Heart left ventricle (tissue), 16 donors: ENCODE results near the gene MTIF2. TPM values are rescaled to one million over a fixed set of nuclear protein-coding genes. Genes with fewer than 3 reads are reported as not detected.
A peak's percentile ranks its signal among the peaks of the same experiment; 100 is the strongest.
"Not testable (repeated sequence)": the region's sequence is repeated elsewhere in the genome, so short reads cannot be mapped to it uniquely, and the experiment has no call there.

Source experiments
- ATAC-seq, 4 donors: fragments of 200-7000 bp; cut with Tn5 transposase; one replicate each; pipeline ENCODE4 v1.9.1; 2020 to 2022; ENCODE audit warnings: moderate library complexity in 4 of 4, mild to moderate bottlenecking in 3 of 4, moderate number of reproducible peaks in 1 of 4
- DNase-seq, 5 donors: peaks; one replicate each; pipeline ENCODE4 v3.0.0-alpha.2; 2020
- H3K27ac ChIP-seq, 12 donors: fragments of 200-600 bp; sonication (generic) in 4 of 12; one replicate each; pipeline versions ENCODE4 v1.5.0 to v1.8.0; 2016 to 2022; ENCODE audit warnings: mild to moderate bottlenecking in 2 of 12
- H3K27me3 ChIP-seq, 9 donors: fragments of 200-600 bp; sonication (generic) in 2 of 9; one replicate each; pipeline versions ENCODE4 v1.5.1 to v1.8.0; 2016 to 2022; ENCODE audit warnings: mild to moderate bottlenecking in 3 of 9
- H3K36me3 ChIP-seq, 9 donors: fragments of 200-600 bp; sonication (generic) in 2 of 9; one replicate each; pipeline versions ENCODE4 v1.5.0 to v1.8.0; 2018 to 2022; ENCODE audit warnings: mild to moderate bottlenecking in 2 of 9
- H3K4me1 ChIP-seq, 12 donors: fragments of 200-600 bp; sonication (generic) in 4 of 12; one replicate each; pipeline versions ENCODE4 v1.5.0 to v1.8.0; 2016 to 2022; ENCODE audit warnings: mild to moderate bottlenecking in 3 of 12
- H3K4me3 ChIP-seq, 12 donors: fragments of 200-600 bp; sonication (generic) in 4 of 12; one replicate each; pipeline versions ENCODE4 v1.5.0 to v1.8.0; 2017 to 2022; ENCODE audit warnings: mild to moderate bottlenecking in 9 of 12, moderate library complexity in 4 of 12
- H3K9me3 ChIP-seq, 12 donors: fragments of 200-600 bp; sonication (generic) in 4 of 12; one replicate each; pipeline versions ENCODE4 v1.5.0 to v1.8.0; 2016 to 2022; ENCODE audit warnings: mild to moderate bottlenecking in 1 of 12
- CTCF ChIP-seq, 12 donors: fragments of 200-600 bp; sonication (generic) in 4 of 12; IDR thresholded peaks; one replicate each; pipeline versions ENCODE4 v1.5.0 to v1.8.0; 2018 to 2022; ENCODE audit warnings: antibody characterized with exemption in 12 of 12, mild to moderate bottlenecking in 5 of 12
- POLR2A ChIP-seq, 2 donors: fragments of 450-650 bp; IDR thresholded peaks; one replicate each; pipeline ENCODE4 v1.6.1; 2017; ENCODE audit warnings: antibody characterized with exemption in 2 of 2, mild to moderate bottlenecking in 2 of 2, moderate library complexity in 2 of 2
- WGBS, 4 donors: extraction: QIAGEN DNeasy Blood & Tissue Kit in 2 of 4; methylation state at CpG; one replicate each; pipeline versions ENCODE4 v1.1.5 to v1.1.7; 2013 to 2018; 5-methylcytosine and 5-hydroxymethylcytosine counted together
- intact Hi-C, 10 donors: fragments of 100-400 bp; cut with DNase I; formaldehyde crosslinking; loops; one replicate each; pipeline versions ENCODE4 v1.11.1 to v1.14.2; 2022
- polyA plus RNA-seq, 2 donors: library from polyadenylated mRNA; stranded (reverse); fragments of 200-250 nt; gene quantifications; one replicate each; pipeline ENCODE4 v1.2.3, GENCODE V29; 2013
- total RNA-seq, 9 donors: library from RNA; depleted of rRNA in 2 of 9; stranded (reverse); fragments of >200 nt in 2 of 9; fragmentation: NEBNext Ultra II Directional in 3 of 9; extraction: Animal tissue kit (Norgen Biotek cat#: 25700) in 3 of 9; gene quantifications; one replicate each; pipeline versions ENCODE4 v1.1.0 to v1.2.4, GENCODE V29; 2016 to 2023
- donor health status: ischemic (EF 13 %, LVEDD 7.1; RV severe dilation, severe dysfunction).
- donor health status: healthy with polysubstance abuse.
- donor health status: DM: no; HTN: yes; CAD: no.
- donor health status: DM: no; HTN: no; CAD: no.
- donor health status: ischemic (EF 25% LVEDD 6.9; RV normal size, moderate dysfunction).
- donor health status: ischemic (EF 25% LVEDD 5.7; RV mildly dilated, moderate dysfunction).
- donor health status: healthy.
- donor health status: DM: yes; HTN: yes; CAD: no.
- donor health status: ischemic (EF 35%, LVEDD 5.7; RV mildly dilated, moderate dysfunction).
- donor health status: nonischemic (EF 11% LVEDD 7.7; RV severe dilation, severe dysfunction).
- donor health status: DM: yes; HTN: yes; CAD: no.
- donor health status: PGD.
- donor health status: ischemic (EF 29% LVEDD 5.4; RV normal size, mild dysfunction).
- donor health status: nonischemic (EF 23%, LVEDD 6.1; RV moderate dilation, normal function).

The MTIF2 gene
- total and polyA plus RNA-seq, 11 donors, result 29.9 to 54.7 (median 45.5) TPM

- no peak for TF ChIP-seq CTCF (IDR thresholded peaks at IDR 0.05)
- no peak overlapping the region for H3K27ac ChIP-seq
- peaks cover 0 to 6% (median 0%) of the 10 kb centered on the region in 12 donors for H3K4me1 ChIP-seq
- DNase-seq (no peak), ATAC-seq (no peak)
- no peak overlapping the region for H3K4me3 ChIP-seq
- no peaks in the 10 kb centered on the region for H3K36me3 ChIP-seq
- no peaks in the 10 kb centered on the region for H3K27me3 ChIP-seq
- H3K9me3 ChIP-seq, result no peaks in the 10 kb centered on the region
- intact Hi-C loops, result loop anchor here in 1 of 10 donors (10.0 kb wide), 1 partner anchor 237 kb away; the partner anchor contains the start of gene CFAP36
- WGBS, 4 donors, result 85 to 88% (median 87%) methylated on average over 3 of the region's 3 CpGs
Measured at GRCh38 chr2:55277310-55277709, 8.3 kb upstream of the MTIF2 start.

GRCh38 chr2:55274346-55274745 lies 5.3 kb upstream of the MTIF2 start:
- intact Hi-C loops, result loop anchor here in 1 of 10 donors (10.0 kb wide), 1 partner anchor 240 kb away; the partner anchor contains the start of gene CFAP36
- WGBS, 4 donors, result 78 to 85% (median 80%) methylated on average over 2 of the region's 2 CpGs

GRCh38 chr2:55269645-55269990 lies 587 bp upstream of the MTIF2 start:
- no peaks in the 10 kb centered on the region for H3K9me3 ChIP-seq
- peak overlapping the region; percentile 77 to 93 (median 88) for H3K27ac ChIP-seq
- H3K4me1 ChIP-seq, result peaks cover 0 to 20% (median 12%) of the 10 kb centered on the region in 12 donors
- H3K27me3 ChIP-seq, result no peaks in the 10 kb centered on the region
- peak overlapping the region; percentile 54 to 93 (median 74) for H3K4me3 ChIP-seq
- intact Hi-C loops, result loop anchor here in 6 of 10 donors (1.0 to 10.0 kb wide), 7 partner anchors 13 to 165 kb away; partner anchors contain the start of genes CLHC1 (in 5 of the 6), RPS27A (in 5 of the 6) and CCDC88A (in 1 of the 6)
- WGBS, 4 donors, result 52 to 60% (median 56%) methylated on average over 7 of the region's 7 CpGs
- ATAC-seq, result peak in 1 of 4 donors; percentile 15
- TF ChIP-seq CTCF (IDR thresholded peaks at IDR 0.05) (no peak), POLR2A (IDR thresholded peaks at IDR 0.05) (no peak)
- DNase-seq, result no peak
- H3K36me3 ChIP-seq, result peaks cover 0 to 31% (median 26%) of the 10 kb centered on the region in 9 donors

More at GRCh38 chr2:55274346-55274745, 5.3 kb upstream of the MTIF2 start:
- DNase-seq, ATAC-seq, H3K4me1 ChIP-seq, H3K36me3 ChIP-seq, H3K27me3 ChIP-seq, H3K9me3 ChIP-seq, H3K27ac ChIP-seq, H3K4me3 ChIP-seq: not testable (repeated sequence)

GRCh38 chr2:55268288-55268906 lies 634 bp downstream of the MTIF2 start:
- intact Hi-C loops, result loop anchor here in 6 of 10 donors (2.0 to 10.0 kb wide), 6 partner anchors 14 to 166 kb away; partner anchors contain the start of genes CLHC1 (in 5 of the 6), RPS27A (in 5 of the 6) and CCDC88A (in 1 of the 6)
- H3K27ac ChIP-seq, result peak overlapping the region; percentile 77 to 93 (median 88)
- H3K9me3 ChIP-seq, result no peaks in the 10 kb centered on the region
- no peak for DNase-seq
- no peak for TF ChIP-seq CTCF (IDR thresholded peaks at IDR 0.05)
- TF ChIP-seq POLR2A (IDR thresholded peaks at IDR 0.05), result no peak
- no peaks in the 10 kb centered on the region for H3K27me3 ChIP-seq
- 15 to 21% (median 17%) methylated on average over 13 of the region's 13 CpGs for WGBS, 4 donors
- peaks cover 0 to 43% (median 38%) of the 10 kb centered on the region in 9 donors for H3K36me3 ChIP-seq
- peaks cover 0 to 20% (median 12%) of the 10 kb centered on the region in 12 donors for H3K4me1 ChIP-seq
- peak overlapping the region; percentile 54 to 93 (median 74) for H3K4me3 ChIP-seq
- ATAC-seq, result no peak

- DNase-seq, ATAC-seq, intact Hi-C loops, H3K4me3 ChIP-seq, H3K27me3 ChIP-seq, H3K9me3 ChIP-seq, H3K4me1 ChIP-seq, H3K27ac ChIP-seq: not testable (repeated sequence)
- peaks cover 0 to 100% (median 90%) of the 10 kb centered on the region in 9 donors for H3K36me3 ChIP-seq
- WGBS, 4 donors, result 90 to 94% (median 92%) methylated on average over 3 of the region's 3 CpGs
Measured at GRCh38 chr2:55259586-55259985, 9.4 kb downstream of the MTIF2 start.
